Neural progenitor cell (in vitro differentiated cells): Measurements from ENCODE around the gene INVS. TPM values are rescaled to one million over a fixed set of nuclear protein-coding genes. Genes with fewer than 3 reads are reported as not detected.
"Not testable (repeated sequence)": the region's sequence is repeated elsewhere in the genome, so short reads cannot be mapped to it uniquely, and the experiment has no call there.

Experiments
- DNase-seq: peaks from one replicate; pipeline ENCODE4 v3.0.0-alpha.2; 2016; ENCODE audit warnings: low spot score
- H2AFZ ChIP-seq: fragments of 200-600 bp; sonication (generic); replicated peaks from 2 replicates; pipeline ENCODE4 v1.6.1; 2016; ENCODE audit warnings: antibody characterized with exemption
- H3F3A ChIP-seq: fragments of 200-600 bp; sonication (generic); 2 replicates; pipeline ENCODE4 v1.6.1; 2016; ENCODE audit warnings: antibody characterized with exemption, low read depth
- H3K27ac ChIP-seq: fragments of 200-600 bp; sonication (generic); 2 replicates; pipeline ENCODE4 v1.5.1; 2016; ENCODE audit warnings: mild to moderate bottlenecking
- H3K27me3 ChIP-seq: fragments of 200-600 bp; sonication (generic); 2 replicates; pipeline ENCODE4 v1.6.1; 2016; ENCODE audit warnings: mild to moderate bottlenecking, moderate library complexity
- H3K36me3 ChIP-seq: fragments of 200-600 bp; sonication (generic); 2 replicates; pipeline ENCODE4 v1.5.1; 2016
- H3K4me1 ChIP-seq: fragments of 200-600 bp; sonication (generic); 2 replicates; pipeline ENCODE4 v1.6.1; 2016; ENCODE audit warnings: mixed run types
- H3K4me2 ChIP-seq: fragments of 200-600 bp; sonication (generic); 2 replicates; pipeline ENCODE4 v1.6.1; 2016
- H3K4me3 ChIP-seq: fragments of 200-600 bp; sonication (generic); 2 replicates; pipeline ENCODE4 v1.5.1; 2016
- H3K79me2 ChIP-seq: fragments of 200-600 bp; sonication (generic); 2 replicates; pipeline ENCODE4 v1.6.1; 2016; ENCODE audit warnings: low read depth
- H3K9ac ChIP-seq: fragments of 200-600 bp; sonication (generic); 2 replicates; pipeline ENCODE4 v1.6.1; 2016
- H3K9me3 ChIP-seq: fragments of 200-600 bp; sonication (generic); 2 replicates; pipeline ENCODE4 v1.5.1; 2016; ENCODE audit warnings: low read depth
- H4K20me1 ChIP-seq: fragments of 200-600 bp; sonication (generic); 2 replicates; pipeline ENCODE4 v1.6.1; 2016; ENCODE audit warnings: low read depth
- H3K27ac Mint-ChIP-seq: 3 replicates; pipeline ENCODE4 v1.8.0; 2021; ENCODE audit warnings: mixed read lengths
- H3K27me3 Mint-ChIP-seq: 2 replicates; pipeline ENCODE4 v1.8.0; 2022; ENCODE audit warnings: low read depth, mild to moderate bottlenecking, inconsistent platforms, moderate library complexity, mixed read lengths; ENCODE audit not compliant: insufficient read depth
- H3K36me3 Mint-ChIP-seq: 3 replicates; pipeline ENCODE4 v1.8.0; 2021; ENCODE audit warnings: mixed read lengths
- H3K4me1 Mint-ChIP-seq: 3 replicates; pipeline ENCODE4 v1.8.0; 2021; ENCODE audit warnings: mixed read lengths
- H3K4me3 Mint-ChIP-seq: 3 replicates; pipeline ENCODE4 v1.8.0; 2021; ENCODE audit warnings: mild to moderate bottlenecking, moderate library complexity, mixed read lengths
- H3K9me3 Mint-ChIP-seq: 3 replicates; pipeline ENCODE4 v1.8.0; 2020; ENCODE audit warnings: mixed read lengths
- EZH2 ChIP-seq: fragments of 200-600 bp; sonication (generic); IDR thresholded peaks from 2 replicates; pipeline ENCODE4 v1.6.1; 2017; ENCODE audit warnings: antibody characterized with exemption, mild to moderate bottlenecking, moderate library complexity
- EZH2phosphoT487 ChIP-seq: fragments of 200-600 bp; sonication (generic); IDR thresholded peaks from 2 replicates; pipeline ENCODE4 v1.6.1; 2017; ENCODE audit warnings: antibody characterized with exemption
- total RNA-seq: library from RNA; depleted of rRNA; stranded (reverse); fragments of >200 nt; gene quantifications from 2 replicates; pipeline ENCODE4 v1.2.3, GENCODE V29; 2015; ENCODE audit warnings: low replicate concordance
- TF ChIP-seq, protein P1 (sequence below): fragments of 200-600 bp; sonication (generic); IDR thresholded peaks from 2 replicates; pipeline ENCODE4 v1.5.1; 2017; ENCODE audit warnings: antibody characterized with exemption, mild to moderate bottlenecking

The INVS gene
- total RNA-seq, 1 donor from 2014 or later = 29.2 TPM

DNA sequence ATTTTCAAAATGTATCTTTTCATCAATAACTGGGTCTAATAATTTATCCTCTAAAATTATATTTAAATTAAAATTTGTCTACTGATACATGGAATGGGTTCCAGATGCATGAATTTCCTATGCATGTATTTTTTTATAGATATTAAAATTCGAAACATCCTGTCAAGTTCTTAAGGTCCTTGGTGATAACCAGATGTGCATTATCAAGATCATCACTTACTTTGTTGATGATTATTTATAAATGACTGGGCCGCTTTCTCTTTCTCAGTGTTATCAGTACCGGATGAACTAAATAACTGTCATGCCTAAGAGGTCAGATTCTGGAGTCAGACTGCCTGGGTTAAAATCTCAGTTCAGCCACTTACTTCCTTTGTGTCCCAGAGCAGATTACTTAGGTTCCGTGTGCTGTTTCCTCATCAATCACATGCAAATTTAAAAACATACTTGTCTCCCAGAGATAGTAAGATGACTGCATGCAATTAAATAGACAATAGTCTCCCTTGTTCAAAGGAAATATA is 129.4 kb downstream of the INVS start:
- no peak overlapping the region for H3K27ac ChIP-seq
- no peak overlapping the region for H3K9ac ChIP-seq
- Mint-ChIP-seq H3K4me3 (no peak overlapping the region), H3K9me3 (peaks cover 16% of the 10 kb centered on the region), H3K36me3 (peaks cover 29% of the 10 kb centered on the region), H3K27me3 (no peaks in the 10 kb centered on the region), H3K27ac (no peak overlapping the region), H3K4me1 (no peaks in the 10 kb centered on the region)
- no peak overlapping the region for H3K4me2 ChIP-seq
- no peaks in the 10 kb centered on the region for H4K20me1 ChIP-seq
- DNase-seq = no peak
- no peak overlapping the region for H3K4me3 ChIP-seq
- no peaks in the 10 kb centered on the region for H3K4me1 ChIP-seq
- TF ChIP-seq, protein P1, sequence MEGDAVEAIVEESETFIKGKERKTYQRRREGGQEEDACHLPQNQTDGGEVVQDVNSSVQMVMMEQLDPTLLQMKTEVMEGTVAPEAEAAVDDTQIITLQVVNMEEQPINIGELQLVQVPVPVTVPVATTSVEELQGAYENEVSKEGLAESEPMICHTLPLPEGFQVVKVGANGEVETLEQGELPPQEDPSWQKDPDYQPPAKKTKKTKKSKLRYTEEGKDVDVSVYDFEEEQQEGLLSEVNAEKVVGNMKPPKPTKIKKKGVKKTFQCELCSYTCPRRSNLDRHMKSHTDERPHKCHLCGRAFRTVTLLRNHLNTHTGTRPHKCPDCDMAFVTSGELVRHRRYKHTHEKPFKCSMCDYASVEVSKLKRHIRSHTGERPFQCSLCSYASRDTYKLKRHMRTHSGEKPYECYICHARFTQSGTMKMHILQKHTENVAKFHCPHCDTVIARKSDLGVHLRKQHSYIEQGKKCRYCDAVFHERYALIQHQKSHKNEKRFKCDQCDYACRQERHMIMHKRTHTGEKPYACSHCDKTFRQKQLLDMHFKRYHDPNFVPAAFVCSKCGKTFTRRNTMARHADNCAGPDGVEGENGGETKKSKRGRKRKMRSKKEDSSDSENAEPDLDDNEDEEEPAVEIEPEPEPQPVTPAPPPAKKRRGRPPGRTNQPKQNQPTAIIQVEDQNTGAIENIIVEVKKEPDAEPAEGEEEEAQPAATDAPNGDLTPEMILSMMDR = no peak
- TF ChIP-seq EZH2 (no peak), EZH2phosphoT487 (no peak)
- no peaks in the 10 kb centered on the region for H3K27me3 ChIP-seq
- no peaks in the 10 kb centered on the region for H3F3A ChIP-seq
- no peak overlapping the region for H2AFZ ChIP-seq
- no peaks in the 10 kb centered on the region for H3K79me2 ChIP-seq
- H3K36me3 ChIP-seq = no peaks in the 10 kb centered on the region
- H3K9me3 ChIP-seq = no peaks in the 10 kb centered on the region

DNA sequence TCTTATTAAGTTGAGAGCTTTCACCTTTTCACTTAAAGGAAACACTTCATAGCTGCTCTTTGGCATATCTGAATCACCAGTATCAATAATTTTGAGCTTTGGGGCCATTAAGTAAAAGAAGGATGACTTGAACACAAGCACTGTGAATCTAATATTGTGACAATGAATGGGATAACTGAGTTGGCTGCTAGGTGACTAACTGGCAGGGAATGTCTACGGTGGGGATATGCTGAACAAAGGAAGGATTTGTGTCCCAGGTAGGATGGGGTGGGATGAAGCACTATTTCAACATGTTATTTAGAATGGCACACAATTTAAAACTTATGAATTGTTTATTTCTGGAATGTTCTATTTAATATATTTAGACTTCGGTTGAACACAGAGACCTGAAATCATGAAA is 130.1 kb downstream of the INVS start:
- no peaks in the 10 kb centered on the region for H3K36me3 ChIP-seq
- no peak overlapping the region for H3K4me2 ChIP-seq
- TF ChIP-seq, protein P1 = no peak
- TF ChIP-seq EZH2 = no peak
- no peak for TF ChIP-seq EZH2phosphoT487
- H3K4me1 Mint-ChIP-seq = no peaks in the 10 kb centered on the region
- H3K4me3 Mint-ChIP-seq = no peak overlapping the region
- H3F3A ChIP-seq = no peaks in the 10 kb centered on the region
- peaks cover 30% of the 10 kb centered on the region for H3K36me3 Mint-ChIP-seq
- no peaks in the 10 kb centered on the region for H3K27me3 ChIP-seq
- H3K9me3 Mint-ChIP-seq = peaks cover 16% of the 10 kb centered on the region
- H2AFZ ChIP-seq = no peak overlapping the region
- no peaks in the 10 kb centered on the region for H3K27me3 Mint-ChIP-seq
- H3K4me1 ChIP-seq = no peaks in the 10 kb centered on the region
- H4K20me1 ChIP-seq = no peaks in the 10 kb centered on the region
- H3K27ac Mint-ChIP-seq = no peak overlapping the region
- no peak overlapping the region for H3K4me3 ChIP-seq
- no peak overlapping the region for H3K9ac ChIP-seq
- no peak overlapping the region for H3K27ac ChIP-seq
- no peaks in the 10 kb centered on the region for H3K79me2 ChIP-seq
- no peaks in the 10 kb centered on the region for H3K9me3 ChIP-seq
- DNase-seq = no peak

DNA sequence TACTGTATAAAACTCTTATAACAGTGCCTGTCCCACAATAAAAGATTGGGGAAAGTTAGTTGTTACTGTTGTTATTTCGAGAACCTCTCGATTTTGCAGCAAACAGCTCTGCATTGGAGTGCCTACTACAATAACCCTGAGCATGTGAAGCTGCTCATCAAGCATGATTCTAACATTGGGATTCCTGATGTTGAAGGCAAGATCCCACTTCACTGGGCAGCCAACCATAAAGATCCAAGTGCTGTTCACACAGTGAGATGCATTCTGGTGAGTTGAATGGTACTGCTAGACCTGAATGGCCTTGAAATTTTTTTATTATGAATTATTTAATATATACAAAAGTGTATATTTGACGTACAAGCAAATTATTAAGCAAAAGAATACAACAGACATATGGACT is 130.5 kb downstream of the INVS start:
- no peak overlapping the region for H3K4me3 ChIP-seq
- H3K9me3 ChIP-seq = no peaks in the 10 kb centered on the region
- TF ChIP-seq, protein P1 = no peak
- TF ChIP-seq EZH2 = no peak
- TF ChIP-seq EZH2phosphoT487 = no peak
- no peak overlapping the region for H3K9ac ChIP-seq
- no peak overlapping the region for H2AFZ ChIP-seq
- H3K36me3 ChIP-seq = no peaks in the 10 kb centered on the region
- Mint-ChIP-seq H3K27ac (no peak overlapping the region), H3K36me3 (peaks cover 30% of the 10 kb centered on the region), H3K9me3 (peaks cover 16% of the 10 kb centered on the region), H3K4me3 (no peak overlapping the region), H3K27me3 (no peaks in the 10 kb centered on the region), H3K4me1 (no peaks in the 10 kb centered on the region)
- no peak overlapping the region for H3K4me2 ChIP-seq
- H3K79me2 ChIP-seq = no peaks in the 10 kb centered on the region
- no peaks in the 10 kb centered on the region for H3K4me1 ChIP-seq
- no peaks in the 10 kb centered on the region for H3F3A ChIP-seq
- no peak overlapping the region for H3K27ac ChIP-seq
- no peaks in the 10 kb centered on the region for H3K27me3 ChIP-seq
- no peaks in the 10 kb centered on the region for H4K20me1 ChIP-seq
- no peak for DNase-seq

DNA sequence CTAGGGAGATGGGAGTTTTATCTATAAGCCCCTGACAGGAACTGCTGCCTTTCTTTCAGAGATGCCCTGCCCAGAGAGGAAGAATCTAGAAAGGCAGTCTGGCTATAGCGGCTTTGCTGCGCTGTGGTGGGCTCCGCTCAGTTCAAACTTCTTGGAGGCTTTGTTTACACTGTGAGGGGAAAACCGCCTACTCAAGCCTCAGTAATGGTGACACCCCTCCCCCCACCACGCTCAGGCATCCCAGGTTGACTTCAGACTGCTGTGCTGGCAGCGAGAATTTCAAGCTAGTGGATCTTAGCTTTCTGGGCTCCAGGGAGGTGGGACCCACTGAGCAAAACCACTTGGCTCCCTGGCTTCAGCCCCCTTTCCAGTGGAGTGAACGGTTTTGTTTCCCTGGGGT is 137.9 kb downstream of the INVS start:
- H3K79me2 ChIP-seq, H3K27me3 Mint-ChIP-seq, H3F3A ChIP-seq, H4K20me1 ChIP-seq, H3K27ac ChIP-seq, H3K4me3 Mint-ChIP-seq, H3K4me2 ChIP-seq, H3K27me3 ChIP-seq, H3K4me3 ChIP-seq, H3K9me3 ChIP-seq, H3K4me1 ChIP-seq, H3K9ac ChIP-seq, H3K36me3 ChIP-seq, H3K4me1 Mint-ChIP-seq, H2AFZ ChIP-seq, H3K27ac Mint-ChIP-seq: not testable (repeated sequence)
- H3K9me3 Mint-ChIP-seq = peaks cover 21% of the 10 kb centered on the region
- peak; percentile 9 for DNase-seq
- H3K36me3 Mint-ChIP-seq = peaks cover 30% of the 10 kb centered on the region
